K562 (cell line): ENCODE data around the gene UNKL. TPM values are rescaled to one million over a fixed set of nuclear protein-coding genes. Genes with fewer than 3 reads are reported as not detected.

Source experiments
- CEBPB ChIP-seq: fragments of 450-650 bp; IDR thresholded peaks from 2 replicates; pipeline ENCODE4 v1.6.1; 2016; ENCODE audit warnings: missing genetic modification characterization, missing compliant biosample characterization
- CREB3L1 ChIP-seq: fragments of 450-650 bp; IDR thresholded peaks from 2 replicates; pipeline ENCODE4 v1.6.1; 2014; ENCODE audit warnings: low read depth, mild to moderate bottlenecking, moderate library complexity, borderline replicate concordance
- HIVEP1 ChIP-seq: fragments of 250-450 bp; sonication (Bioruptor Pico); IDR thresholded peaks from 2 replicates; pipeline ENCODE4 v1.4.0; 2020; ENCODE audit warnings: mild to moderate bottlenecking
- KLF10 ChIP-seq: fragments of 250-450 bp; sonication (Bioruptor Pico); IDR thresholded peaks from 2 replicates; pipeline ENCODE4 v1.6.1; 2021; ENCODE audit warnings: matching md5 sums
- NELFE ChIP-seq: IDR thresholded peaks from 2 replicates; pipeline ENCODE4 v1.6.1; 2011; ENCODE audit warnings: mild to moderate bottlenecking; ENCODE audit not compliant: insufficient read depth, insufficient read length
- NR2C2 ChIP-seq, 2 experiments: fragments of 200-800 bp in 1 of 2; sonication (Bioruptor generic) in 1 of 2; sonication (generic) in 1 of 2; formaldehyde crosslinking in 1 of 2; IDR thresholded peaks; 2 replicates each; pipeline versions ENCODE4 v1.6.1 to v1.8.0; 2016 to 2022; ENCODE audit warnings: mild to moderate bottlenecking in 1 of 2, missing compliant biosample characterization in 1 of 2, missing genetic modification characterization in 1 of 2, missing genetic modification reagents in 1 of 2
- RBM17 ChIP-seq: fragments of 200-400 bp; formaldehyde crosslinking; IDR thresholded peaks from 2 replicates; pipeline ENCODE4 v1.6.1; 2017; ENCODE audit warnings: low read depth, mild to moderate bottlenecking, low read length, borderline replicate concordance
- SMARCE1 ChIP-seq: fragments of 450-650 bp; IDR thresholded peaks from 2 replicates; pipeline ENCODE4 v1.7.1; 2016; ENCODE audit warnings: mild to moderate bottlenecking
- TAF7 ChIP-seq: fragments of 450-650 bp; IDR thresholded peaks from 2 replicates; pipeline ENCODE4 v1.6.1; 2016; ENCODE audit warnings: missing genetic modification characterization, missing compliant biosample characterization
- U2AF1 ChIP-seq: fragments of 200-400 bp; formaldehyde crosslinking; optimal IDR thresholded peaks from 2 replicates; pipeline ENCODE3; 2017; ENCODE audit warnings: mild to moderate bottlenecking, low read depth, low read length, moderate library complexity
- ZNF830 ChIP-seq: fragments of 250-450 bp; sonication (Bioruptor Pico); IDR thresholded peaks from 2 replicates; pipeline ENCODE4 v1.5.0; 2021; ENCODE audit warnings: mild to moderate bottlenecking
- polyA plus RNA-seq, 8 experiments: library from polyadenylated mRNA; depleted of rRNA in 4 of 8; stranded (reverse) in 5 of 8; unstranded in 3 of 8; fragments of >200 nt; fragmentation: Nextera tagmentation in 2 of 8; fragmentation: Illumina TruSeq in 1 of 8; extraction: Ambion mirVana in 2 of 8; extraction: Trizol in 1 of 8; gene quantifications; 2 replicates each; pipeline versions ENCODE4 v1.2.1 to v1.2.3, GENCODE V29; 2011 to 2014; ENCODE audit warnings: inconsistent platforms in 1 of 8, missing spikeins in 1 of 8
- total RNA-seq, 7 experiments: library from RNA; depleted of rRNA in 6 of 7; stranded (reverse); fragments of >200 nt in 6 of 7; fragmentation: Illumina TruSeq in 2 of 7; extraction: Trizol in 2 of 7; gene quantifications; 2 replicates each; pipeline versions ENCODE4 v1.2.1 to v1.2.3, GENCODE V29; 2011 to 2021; ENCODE audit warnings: low replicate concordance in 1 of 7
- TF ChIP-seq, protein P1 (sequence below): fragments of 250-450 bp; sonication (Bioruptor Pico); IDR thresholded peaks from 2 replicates; pipeline ENCODE4 v1.4.0; 2020; ENCODE audit warnings: mild to moderate bottlenecking, moderate library complexity, borderline replicate concordance
- TF ChIP-seq, protein P2 (sequence below), 3 experiments: fragments of 200-800 bp in 1 of 3; sonication (Bioruptor generic) in 1 of 3; sonication (generic) in 1 of 3; formaldehyde crosslinking in 1 of 3; IDR thresholded peaks; 2 replicates each; pipeline versions ENCODE4 v1.6.1 to v1.8.0; 2016 to 2022; ENCODE audit warnings: mild to moderate bottlenecking in 2 of 3, missing compliant biosample characterization in 2 of 3, missing genetic modification characterization in 2 of 3, missing genetic modification reagents in 1 of 3
- TF ChIP-seq, protein P3 (sequence below): sonication (generic); formaldehyde crosslinking; IDR thresholded peaks from 2 replicates; pipeline ENCODE4 v1.9.0; 2022; ENCODE audit warnings: mild to moderate bottlenecking, missing genetic modification reagents
- TF ChIP-seq, protein P4 (sequence below), 3 experiments: fragments of 200-800 bp in 1 of 3; fragments of 250-450 bp in 1 of 3; fragments of 450-650 bp in 1 of 3; sonication (Bioruptor Pico) in 1 of 3; sonication (Bioruptor generic) in 1 of 3; formaldehyde crosslinking in 1 of 3; IDR thresholded peaks; 2 replicates each; pipeline versions ENCODE4 v1.6.1 to v1.8.0; 2016 to 2022; ENCODE audit warnings: mild to moderate bottlenecking in 2 of 3, missing genetic modification characterization in 2 of 3, missing compliant biosample characterization in 1 of 3, moderate library complexity in 1 of 3

The UNKL gene
- total and polyA plus RNA-seq, 9 of the 15 experiments (the other 6 are each of a cell fraction or from before 2014, with no cell fraction given) = 0.37 to 30.2 (median 5.1) TPM

GRCh38 chr16:1331712-1332617 lies 82.5 kb downstream of the UNKL start (continued):
- TF ChIP-seq, protein P1, sequence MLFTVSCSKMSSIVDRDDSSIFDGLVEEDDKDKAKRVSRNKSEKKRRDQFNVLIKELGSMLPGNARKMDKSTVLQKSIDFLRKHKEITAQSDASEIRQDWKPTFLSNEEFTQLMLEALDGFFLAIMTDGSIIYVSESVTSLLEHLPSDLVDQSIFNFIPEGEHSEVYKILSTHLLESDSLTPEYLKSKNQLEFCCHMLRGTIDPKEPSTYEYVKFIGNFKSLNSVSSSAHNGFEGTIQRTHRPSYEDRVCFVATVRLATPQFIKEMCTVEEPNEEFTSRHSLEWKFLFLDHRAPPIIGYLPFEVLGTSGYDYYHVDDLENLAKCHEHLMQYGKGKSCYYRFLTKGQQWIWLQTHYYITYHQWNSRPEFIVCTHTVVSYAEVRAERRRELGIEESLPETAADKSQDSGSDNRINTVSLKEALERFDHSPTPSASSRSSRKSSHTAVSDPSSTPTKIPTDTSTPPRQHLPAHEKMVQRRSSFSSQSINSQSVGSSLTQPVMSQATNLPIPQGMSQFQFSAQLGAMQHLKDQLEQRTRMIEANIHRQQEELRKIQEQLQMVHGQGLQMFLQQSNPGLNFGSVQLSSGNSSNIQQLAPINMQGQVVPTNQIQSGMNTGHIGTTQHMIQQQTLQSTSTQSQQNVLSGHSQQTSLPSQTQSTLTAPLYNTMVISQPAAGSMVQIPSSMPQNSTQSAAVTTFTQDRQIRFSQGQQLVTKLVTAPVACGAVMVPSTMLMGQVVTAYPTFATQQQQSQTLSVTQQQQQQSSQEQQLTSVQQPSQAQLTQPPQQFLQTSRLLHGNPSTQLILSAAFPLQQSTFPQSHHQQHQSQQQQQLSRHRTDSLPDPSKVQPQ = no peak
- TF ChIP-seq NELFE (no peak), TAF7 (tag) (no peak), SMARCE1 (no peak), U2AF1 (no peak), KLF10 (CRISPR knock-in tag) (no peak), ZNF830 (CRISPR knock-in tag) (no peak), HIVEP1 (CRISPR knock-in tag) (no peak), NR2C2 (CRISPR knock-in tag; IDR thresholded peaks at IDR 0.05) (no peak), NR2C2 (tag; IDR thresholded peaks at IDR 0.05) (no peak), RBM17 (no peak), CREB3L1 (no peak), CEBPB (tag) (no peak)
- TF ChIP-seq, protein P2, sequence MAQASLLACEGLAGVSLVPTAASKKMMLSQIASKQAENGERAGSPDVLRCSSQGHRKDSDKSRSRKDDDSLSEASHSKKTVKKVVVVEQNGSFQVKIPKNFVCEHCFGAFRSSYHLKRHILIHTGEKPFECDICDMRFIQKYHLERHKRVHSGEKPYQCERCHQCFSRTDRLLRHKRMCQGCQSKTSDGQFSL (CRISPR knock-in tag; IDR thresholded peaks at IDR 0.05) = peak; percentile 64
- TF ChIP-seq, protein P2 (tag; IDR thresholded peaks at IDR 0.05) = 0 out of 4 replicates have a peak, but pooled peaks of 1 of the 2 experiments have one; percentile 38
- TF ChIP-seq, protein P3, sequence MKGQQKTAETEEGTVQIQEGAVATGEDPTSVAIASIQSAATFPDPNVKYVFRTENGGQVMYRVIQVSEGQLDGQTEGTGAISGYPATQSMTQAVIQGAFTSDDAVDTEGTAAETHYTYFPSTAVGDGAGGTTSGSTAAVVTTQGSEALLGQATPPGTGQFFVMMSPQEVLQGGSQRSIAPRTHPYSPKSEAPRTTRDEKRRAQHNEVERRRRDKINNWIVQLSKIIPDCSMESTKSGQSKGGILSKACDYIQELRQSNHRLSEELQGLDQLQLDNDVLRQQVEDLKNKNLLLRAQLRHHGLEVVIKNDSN (CRISPR knock-in tag) = no peak
- TF ChIP-seq, protein P4, sequence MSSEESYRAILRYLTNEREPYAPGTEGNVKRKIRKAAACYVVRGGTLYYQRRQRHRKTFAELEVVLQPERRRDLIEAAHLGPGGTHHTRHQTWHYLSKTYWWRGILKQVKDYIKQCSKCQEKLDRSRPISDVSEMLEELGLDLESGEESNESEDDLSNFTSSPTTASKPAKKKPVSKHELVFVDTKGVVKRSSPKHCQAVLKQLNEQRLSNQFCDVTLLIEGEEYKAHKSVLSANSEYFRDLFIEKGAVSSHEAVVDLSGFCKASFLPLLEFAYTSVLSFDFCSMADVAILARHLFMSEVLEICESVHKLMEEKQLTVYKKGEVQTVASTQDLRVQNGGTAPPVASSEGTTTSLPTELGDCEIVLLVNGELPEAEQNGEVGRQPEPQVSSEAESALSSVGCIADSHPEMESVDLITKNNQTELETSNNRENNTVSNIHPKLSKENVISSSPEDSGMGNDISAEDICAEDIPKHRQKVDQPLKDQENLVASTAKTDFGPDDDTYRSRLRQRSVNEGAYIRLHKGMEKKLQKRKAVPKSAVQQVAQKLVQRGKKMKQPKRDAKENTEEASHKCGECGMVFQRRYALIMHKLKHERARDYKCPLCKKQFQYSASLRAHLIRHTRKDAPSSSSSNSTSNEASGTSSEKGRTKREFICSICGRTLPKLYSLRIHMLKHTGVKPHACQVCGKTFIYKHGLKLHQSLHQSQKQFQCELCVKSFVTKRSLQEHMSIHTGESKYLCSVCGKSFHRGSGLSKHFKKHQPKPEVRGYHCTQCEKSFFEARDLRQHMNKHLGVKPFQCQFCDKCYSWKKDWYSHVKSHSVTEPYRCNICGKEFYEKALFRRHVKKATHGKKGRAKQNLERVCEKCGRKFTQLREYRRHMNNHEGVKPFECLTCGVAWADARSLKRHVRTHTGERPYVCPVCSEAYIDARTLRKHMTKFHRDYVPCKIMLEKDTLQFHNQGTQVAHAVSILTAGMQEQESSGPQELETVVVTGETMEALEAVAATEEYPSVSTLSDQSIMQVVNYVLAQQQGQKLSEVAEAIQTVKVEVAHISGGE (CRISPR knock-in tag; IDR thresholded peaks at IDR 0.05) = peak in 1 of 3 experiments; percentile 30; a peak in 1 of 6 replicates
